ENCODE measurements around the gene TMEM31.
"Not testable (repeated sequence)": the region's sequence is repeated elsewhere in the genome, so short reads cannot be mapped to it uniquely, and the experiment has no call there.

The TMEM31 gene

DNA sequence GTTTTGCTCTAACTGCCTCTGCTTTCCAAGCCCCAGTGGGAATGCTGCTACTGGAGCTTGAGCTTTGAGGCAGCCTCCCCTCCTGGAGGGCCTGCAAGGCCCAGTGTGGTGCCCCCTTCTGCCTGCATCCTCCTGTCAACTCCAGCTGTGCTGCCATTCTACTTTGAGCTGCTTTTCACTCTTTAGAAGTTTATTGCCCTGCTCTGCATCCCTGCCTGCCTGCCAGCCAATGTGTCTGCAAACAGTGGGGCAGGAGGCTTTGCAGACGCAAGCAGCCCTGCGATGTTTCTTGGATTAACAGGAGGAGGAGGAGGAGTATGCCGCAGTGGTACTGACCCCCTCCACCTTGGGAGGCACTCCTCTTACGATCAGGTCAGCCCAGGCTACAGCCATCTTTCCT lies 16.4 kb downstream of the TMEM31 start:
- no peak for DNase-seq

DNA sequence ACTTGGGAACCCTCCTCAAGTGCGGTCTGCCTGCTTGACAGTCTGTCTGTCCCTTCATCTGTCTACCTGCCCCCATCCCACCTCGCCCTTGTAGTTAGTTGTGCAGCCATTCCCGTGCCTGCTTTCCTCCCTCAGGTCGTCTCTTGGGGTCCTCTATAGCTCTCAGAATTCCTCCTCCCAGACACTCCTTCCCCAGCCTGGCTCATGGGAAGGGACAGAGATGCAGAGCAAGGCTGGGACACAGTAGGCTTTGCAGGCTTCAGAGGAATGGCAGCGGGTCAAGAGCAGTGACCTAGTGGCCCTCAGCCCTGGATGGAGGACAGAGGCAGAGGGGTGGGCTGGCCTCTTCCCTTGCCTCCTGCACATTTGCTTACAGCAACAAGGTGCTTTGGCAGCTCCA lies 18.3 kb downstream of the TMEM31 start:
- no peak for DNase-seq

DNA sequence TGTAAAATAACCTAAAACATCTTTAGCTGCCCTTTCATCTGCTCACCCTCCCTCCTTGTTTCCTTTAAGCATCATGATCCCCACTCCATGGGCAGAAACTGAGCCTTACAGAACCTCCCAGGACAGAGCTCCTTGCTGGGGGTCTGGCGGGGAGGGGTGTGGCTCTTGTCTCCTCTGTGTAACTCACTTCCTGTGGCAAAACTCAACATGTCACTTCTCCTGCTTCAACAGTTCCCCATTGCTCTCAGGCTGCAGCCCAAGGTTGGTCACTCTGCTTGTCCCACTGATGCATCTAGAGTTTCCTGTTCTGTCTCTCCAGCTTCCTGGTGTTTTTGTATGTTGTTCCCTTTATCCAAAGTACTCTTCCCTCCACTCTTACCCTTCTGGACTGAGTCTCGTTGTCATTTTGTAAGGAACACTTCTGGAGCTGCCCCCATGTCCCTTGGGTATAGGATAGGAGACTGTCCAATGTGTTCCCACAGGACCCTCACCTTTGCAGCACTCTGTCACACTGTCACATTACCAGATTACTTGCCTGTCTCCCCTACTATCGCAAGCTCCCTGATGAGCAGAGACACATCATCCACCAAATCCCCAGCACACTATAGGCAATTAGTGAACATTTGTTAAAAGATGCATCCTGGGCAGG lies 19.6 kb downstream of the TMEM31 start:
- no peak for DNase-seq

DNA sequence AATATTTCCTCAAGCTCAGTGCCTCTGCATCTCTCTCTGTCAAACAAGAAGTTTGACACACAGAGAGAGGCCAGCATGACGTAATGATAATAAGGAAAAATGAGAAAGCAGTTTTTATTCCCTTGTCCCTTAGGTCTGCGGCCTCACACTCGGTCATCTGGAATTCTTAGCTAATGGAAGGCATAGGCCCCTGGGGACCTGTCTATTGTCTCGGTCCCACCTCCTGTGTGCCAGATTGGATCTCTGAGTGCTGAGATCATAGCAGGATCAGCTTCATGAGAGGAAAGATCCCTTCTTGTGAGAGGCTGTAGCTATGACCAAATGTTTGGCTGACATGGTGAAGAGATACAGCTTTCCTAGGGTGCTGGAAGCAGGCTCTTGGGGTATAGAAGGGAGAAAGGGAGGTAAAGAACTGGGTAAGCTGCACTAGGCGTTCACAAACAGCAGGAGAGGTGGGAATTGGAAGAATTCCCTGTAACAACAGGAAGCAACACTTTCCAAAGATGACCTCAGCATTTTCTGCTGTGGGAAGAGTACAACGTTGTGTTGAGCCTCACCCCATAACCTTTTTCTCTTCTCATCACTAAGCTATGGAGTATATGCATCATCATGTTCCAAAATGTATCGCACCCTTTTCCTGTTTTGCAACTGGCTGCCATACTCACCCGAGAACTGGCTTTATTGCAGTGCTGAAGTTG lies 20.2 kb downstream of the TMEM31 start:
- no peak for DNase-seq

DNA sequence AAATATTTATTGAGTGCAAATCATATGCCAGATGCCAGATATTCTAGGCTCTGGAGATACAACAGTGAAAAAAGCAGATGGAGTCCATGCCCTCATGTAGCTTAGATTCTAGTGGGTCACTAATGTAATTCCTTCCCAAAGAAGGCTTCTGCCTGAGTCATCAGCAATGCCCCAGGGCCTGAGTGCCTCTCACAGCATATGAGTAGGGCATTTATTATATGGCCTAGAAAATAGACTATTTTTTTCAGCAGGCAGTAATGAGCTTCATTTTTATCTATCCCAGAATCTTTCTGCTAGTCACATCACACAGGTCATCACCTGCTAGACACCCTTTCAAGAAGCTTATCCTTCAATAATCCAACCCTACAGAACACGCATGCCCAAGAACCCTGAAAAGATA lies 22.3 kb downstream of the TMEM31 start:
- no peak for DNase-seq

DNA sequence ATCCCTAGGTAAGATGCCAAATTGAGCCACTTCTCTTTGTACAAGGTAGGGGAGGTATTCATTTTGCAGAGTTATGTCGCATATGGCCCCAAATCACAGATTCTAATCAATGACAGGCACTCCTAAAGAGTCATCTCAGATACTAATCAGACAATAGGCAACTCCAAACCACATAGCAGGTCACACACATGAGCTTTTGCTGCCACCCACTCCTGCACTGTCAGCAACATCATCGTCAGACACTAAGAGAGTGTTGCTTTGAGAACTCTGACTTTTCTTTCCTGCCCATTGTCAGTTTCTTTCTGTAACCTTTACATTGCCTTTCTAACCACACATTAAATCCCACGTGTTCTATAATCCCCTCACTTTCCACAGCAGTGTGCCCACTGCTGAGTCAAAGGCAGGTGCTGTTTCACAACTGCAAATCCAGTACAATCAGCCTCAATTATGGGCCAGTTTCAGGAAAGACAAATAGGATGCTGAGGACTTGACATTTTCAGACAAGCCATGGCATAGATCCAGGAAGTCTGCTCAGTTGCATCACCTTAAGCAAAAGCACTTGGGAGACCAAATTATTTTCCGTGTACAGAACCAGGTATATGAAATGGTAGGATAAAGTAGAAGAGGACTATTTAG lies 23.5 kb downstream of the TMEM31 start:
- DNase-seq = no peak

DNA sequence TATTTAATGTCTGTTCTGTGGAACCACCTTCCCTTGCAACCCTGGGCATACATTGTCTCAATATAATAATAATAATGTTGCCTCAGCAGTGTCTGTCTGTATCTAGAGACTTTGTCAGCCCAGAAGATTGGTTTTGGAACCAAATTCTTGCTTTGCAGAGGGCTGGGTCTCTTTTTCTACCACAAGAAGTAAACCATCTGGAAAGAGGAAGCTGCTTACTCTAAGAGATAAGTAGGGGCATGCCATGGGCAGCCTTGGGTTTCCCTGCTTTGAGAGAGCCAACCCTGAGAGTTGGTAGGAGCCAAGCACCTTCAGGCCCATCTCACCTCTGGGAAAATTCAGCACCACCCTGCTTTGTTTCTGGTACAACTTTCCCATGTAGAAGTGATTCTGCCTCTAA lies 27.0 kb downstream of the TMEM31 start:
- DNase-seq = no peak

DNA sequence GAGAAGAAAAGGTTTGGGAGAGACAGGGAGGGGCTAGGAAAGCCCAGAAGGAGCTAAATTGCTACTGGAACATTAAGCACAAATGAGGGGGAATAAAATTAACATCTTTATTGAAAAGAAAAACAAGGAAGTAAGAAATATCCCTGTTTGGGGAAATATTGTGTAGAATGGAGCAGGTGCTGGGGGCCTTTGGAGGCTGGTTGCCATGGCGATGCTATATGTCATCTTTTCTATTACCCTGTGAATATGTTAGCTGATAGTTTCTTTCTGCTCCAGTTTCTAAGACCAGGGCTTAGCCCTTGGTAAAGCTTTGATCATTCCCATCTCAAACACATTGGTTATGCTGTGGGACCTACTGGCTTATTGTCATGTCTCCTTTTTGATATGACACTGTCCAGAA lies 28.7 kb downstream of the TMEM31 start:
- DNase-seq = no peak

DNA sequence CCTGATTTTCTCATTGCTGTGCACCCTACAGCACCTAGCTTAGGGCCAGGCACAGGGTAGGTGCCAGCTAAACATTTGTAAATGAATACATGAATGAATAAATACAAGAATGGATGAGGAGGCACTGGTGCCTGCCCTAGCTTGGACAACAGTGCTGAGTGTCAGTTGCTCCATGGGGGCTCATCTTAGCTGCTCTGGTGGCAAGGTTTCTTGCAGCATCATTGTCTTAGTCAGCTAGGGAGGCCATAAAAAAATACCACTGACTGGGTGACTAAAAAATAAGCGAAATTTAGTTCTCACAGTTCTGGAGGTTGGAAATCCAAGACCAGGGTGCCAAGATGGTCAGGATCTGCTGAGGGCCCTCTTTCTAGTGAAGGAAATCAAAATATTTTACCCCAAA lies 31.2 kb downstream of the TMEM31 start:
- no peak for DNase-seq

DNA sequence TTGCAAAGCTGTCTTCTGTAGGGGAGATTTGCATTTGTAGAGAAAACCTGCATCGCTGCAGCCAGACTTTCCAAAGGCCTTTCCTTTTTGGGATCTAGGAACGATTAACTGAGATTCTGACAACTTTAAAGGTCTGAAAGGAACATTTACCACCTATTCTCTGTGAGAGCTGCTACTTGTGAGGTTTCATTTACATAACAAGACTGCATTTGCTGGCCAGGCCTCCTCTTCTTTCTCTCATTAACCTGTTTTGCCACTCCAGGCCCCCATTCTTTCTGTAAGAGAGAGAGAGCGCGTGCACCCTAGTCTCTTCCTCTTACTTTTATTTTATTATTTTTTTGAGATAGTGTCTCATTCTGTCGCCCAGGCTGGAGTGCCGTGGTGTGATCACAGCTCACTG lies 31.6 kb downstream of the TMEM31 start:
- DNase-seq = no peak

DNA sequence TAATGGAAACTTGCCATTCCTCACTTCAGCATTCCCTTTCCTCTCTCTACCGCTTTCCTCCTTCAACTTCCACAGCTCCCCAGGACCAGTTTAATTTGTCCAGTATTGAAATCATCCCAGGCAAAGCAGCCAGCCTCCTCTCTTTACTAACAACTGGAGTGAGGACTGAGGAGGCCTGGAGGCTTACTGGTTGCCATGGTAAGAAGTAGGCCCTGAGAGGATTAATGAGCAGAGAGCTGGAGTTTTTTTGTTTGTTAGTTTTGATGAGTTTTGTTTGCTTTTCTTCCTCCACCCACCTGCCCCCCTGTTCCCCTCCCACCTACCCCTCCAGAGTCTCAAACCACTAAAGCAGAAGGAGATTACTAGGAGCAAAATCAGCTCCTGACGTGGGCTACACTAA lies 36.5 kb downstream of the TMEM31 start:
- DNase-seq = no peak

DNA sequence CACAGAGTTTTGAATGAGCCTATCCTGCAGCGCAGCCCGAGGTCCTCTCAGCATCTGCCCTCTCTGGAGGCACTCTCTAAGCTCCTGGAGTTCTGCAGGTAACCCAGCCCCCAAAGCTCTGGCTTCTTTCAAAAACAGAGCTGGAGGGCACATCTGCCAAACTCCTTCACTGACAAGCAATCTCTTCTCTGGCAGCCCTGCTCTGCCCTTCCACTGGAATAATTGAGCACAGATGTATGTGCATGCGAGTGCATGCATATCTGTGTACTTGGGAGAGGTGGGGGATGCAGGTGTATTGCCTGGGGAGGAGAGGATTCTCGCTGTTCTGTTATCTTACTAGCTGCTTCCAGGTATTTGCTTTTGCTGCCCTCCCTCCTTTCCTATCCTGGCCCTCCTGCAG lies 43.7 kb downstream of the TMEM31 start:
- DNase-seq = no peak

DNA sequence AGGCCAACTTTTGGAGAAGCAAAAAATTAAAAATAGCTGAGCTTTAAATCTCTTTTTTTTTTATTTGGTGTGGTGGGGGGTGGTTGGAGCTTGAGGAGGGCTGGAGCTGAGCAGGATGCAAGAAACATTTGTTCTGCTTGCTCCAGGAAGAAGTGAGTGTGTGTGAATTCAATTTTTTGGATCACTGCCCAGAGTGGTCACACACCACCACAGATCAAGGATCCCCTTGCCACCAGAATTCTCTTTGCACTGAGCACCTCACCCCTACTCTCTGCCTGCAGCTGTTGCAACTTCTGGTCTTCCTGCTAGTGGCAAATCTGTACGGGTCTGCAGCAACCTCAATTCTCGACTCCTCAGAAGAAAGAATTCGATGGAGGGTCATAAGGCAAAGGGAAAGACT lies 46.0 kb downstream of the TMEM31 start:
- no peak for DNase-seq

DNA sequence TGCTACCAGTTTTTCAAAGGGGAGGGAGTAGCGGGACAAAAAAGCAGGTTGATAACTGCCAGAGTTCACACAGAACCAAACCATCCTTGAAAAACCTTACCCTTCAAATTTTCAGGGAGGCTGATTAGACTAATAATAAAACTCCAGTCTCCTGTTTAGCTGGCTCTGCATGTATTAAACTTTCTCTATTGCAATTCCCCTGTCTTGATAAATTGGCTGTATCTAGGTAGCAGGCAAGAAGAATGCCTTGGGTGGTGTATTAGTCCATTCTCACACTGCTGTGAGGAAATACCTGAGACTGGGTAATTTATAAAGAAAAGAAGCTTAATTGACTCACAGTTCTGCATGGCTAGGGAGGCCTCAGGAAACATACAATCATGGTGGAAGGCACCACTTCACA lies 47.8 kb downstream of the TMEM31 start:
- no peak for DNase-seq

DNA sequence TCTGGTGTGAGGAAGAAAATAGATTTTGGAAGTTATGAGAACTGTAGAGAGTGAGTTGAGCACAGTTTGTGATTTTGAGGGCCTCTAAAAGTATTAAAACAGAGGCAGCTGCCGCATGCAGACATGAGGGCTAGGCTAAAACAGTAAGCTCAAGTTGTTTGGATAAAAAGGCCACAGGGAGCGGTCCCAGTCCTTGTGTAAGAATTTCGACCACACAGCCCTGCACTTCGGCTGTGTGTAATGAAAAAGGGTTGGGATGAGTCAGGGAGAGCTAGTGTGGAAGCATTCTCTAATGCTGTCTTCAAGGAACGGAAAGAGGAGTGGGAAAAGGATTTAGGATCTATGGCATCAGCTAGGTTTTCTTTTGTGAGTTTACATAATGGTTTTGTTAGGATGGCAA lies 52.8 kb downstream of the TMEM31 start:
- not testable (repeated sequence) for DNase-seq
